Measurements from ENCODE around the gene RAB5B. TPM values are rescaled to one million over a fixed set of nuclear protein-coding genes. Genes with fewer than 3 reads are reported as not detected.

RAB5B gene
- polyA plus RNA-seq, 2 of the 4 experiments (the other 2 are of a cell fraction): 37.2 to 90.4 TPM

DNA sequence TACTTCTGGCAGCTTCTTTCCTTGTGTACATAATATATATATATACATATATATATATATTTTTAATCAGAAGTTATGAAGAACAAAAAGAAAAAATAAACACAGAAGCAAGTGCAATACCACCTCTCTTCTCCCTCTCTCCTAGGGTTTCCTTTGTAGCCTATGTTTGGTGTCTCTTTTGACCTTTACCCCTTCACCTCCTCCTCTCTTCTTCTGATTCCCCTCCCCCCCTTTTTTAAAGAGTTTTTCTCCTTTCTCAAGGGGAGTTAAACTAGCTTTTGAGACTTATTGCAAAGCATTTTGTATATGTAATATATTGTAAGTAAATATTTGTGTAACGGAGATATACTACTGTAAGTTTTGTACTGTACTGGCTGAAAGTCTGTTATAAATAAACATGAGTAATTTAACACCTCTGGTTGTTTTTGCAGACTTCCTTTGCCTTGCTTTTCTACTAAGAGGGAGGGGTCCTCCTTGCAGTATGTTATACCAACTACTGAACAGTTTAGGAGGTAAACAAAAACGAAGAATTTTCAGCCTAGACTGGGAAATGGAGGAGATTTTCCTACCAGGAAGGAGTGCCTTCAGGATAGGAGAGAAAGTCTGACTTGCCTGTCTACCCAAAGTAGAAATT lies 64.3 kb downstream of the RAB5B start:
- POLR2A ChIA-PET: no interaction called here
- WGBS (ENCODE audit: missing lambda C conversion rate): 36% methylated on average over 2 of the region's 2 CpGs
- ATAC-seq (no peak), FAIRE-seq (no peak), DNase-seq (ENCODE audit: low read depth in 1 of 2, low spot score in 1 of 2) (no peak)
- no peak overlapping the region for H3K4me3 ChIP-seq
- CTCF ChIA-PET: interaction anchor here (0.7 to 2.0 kb wide), 6 partner anchors 9 to 300 kb away, joined by 3 to 8 read pairs (median 4); no protein-coding TSS in a partner anchor
- no peak overlapping the region for H3K27ac ChIP-seq
- TF ChIP-seq, protein P1, sequence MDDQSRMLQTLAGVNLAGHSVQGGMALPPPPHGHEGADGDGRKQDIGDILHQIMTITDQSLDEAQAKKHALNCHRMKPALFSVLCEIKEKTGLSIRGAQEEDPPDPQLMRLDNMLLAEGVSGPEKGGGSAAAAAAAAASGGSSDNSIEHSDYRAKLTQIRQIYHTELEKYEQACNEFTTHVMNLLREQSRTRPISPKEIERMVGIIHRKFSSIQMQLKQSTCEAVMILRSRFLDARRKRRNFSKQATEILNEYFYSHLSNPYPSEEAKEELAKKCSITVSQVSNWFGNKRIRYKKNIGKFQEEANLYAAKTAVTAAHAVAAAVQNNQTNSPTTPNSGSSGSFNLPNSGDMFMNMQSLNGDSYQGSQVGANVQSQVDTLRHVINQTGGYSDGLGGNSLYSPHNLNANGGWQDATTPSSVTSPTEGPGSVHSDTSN (IDR thresholded peaks at IDR 0.05): no peak
- TF ChIP-seq FOXS1 (CRISPR knock-in tag; IDR thresholded peaks at IDR 0.05): no peak
- TF ChIP-seq HEYL (CRISPR knock-in tag; IDR thresholded peaks at IDR 0.05): no peak
- TF ChIP-seq CHD4 (IDR thresholded peaks at IDR 0.05; ENCODE audit: borderline replicate concordance): no peak
- TF ChIP-seq RARB (CRISPR knock-in tag; IDR thresholded peaks at IDR 0.05): no peak
- no peak for TF ChIP-seq SMC3 (IDR thresholded peaks at IDR 0.05)
- no peak for TF ChIP-seq ESRRA (IDR thresholded peaks at IDR 0.05; ENCODE audit: borderline replicate concordance, low read length)
- no peak for TF ChIP-seq JUNB (IDR thresholded peaks at IDR 0.05)
- no peak for TF ChIP-seq HOXB5 (CRISPR knock-in tag; IDR thresholded peaks at IDR 0.05)
- TF ChIP-seq EHMT2 (IDR thresholded peaks at IDR 0.05; ENCODE audit: low read depth): no peak
- TF ChIP-seq, protein P2, sequence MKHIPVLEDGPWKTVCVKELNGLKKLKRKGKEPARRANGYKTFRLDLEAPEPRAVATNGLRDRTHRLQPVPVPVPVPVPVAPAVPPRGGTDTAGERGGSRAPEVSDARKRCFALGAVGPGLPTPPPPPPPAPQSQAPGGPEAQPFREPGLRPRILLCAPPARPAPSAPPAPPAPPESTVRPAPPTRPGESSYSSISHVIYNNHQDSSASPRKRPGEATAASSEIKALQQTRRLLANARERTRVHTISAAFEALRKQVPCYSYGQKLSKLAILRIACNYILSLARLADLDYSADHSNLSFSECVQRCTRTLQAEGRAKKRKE (CRISPR knock-in tag; IDR thresholded peaks at IDR 0.05; ENCODE audit: low read depth): no peak
- no peak for TF ChIP-seq ZC3H11A (IDR thresholded peaks at IDR 0.05)
- TF ChIP-seq EHF (CRISPR knock-in tag; IDR thresholded peaks at IDR 0.05): no peak
- TF ChIP-seq CBX8 (IDR thresholded peaks at IDR 0.05): no peak
- TF ChIP-seq CBX2 (IDR thresholded peaks at IDR 0.05; ENCODE audit: borderline replicate concordance, low read depth): no peak
- no peak for TF ChIP-seq MAZ (IDR thresholded peaks at IDR 0.05; ENCODE audit: borderline replicate concordance, low read depth, low read length)
- no peak for TF ChIP-seq POLR2A (IDR thresholded peaks at IDR 0.05; ENCODE audit: low read length)
- no peak for TF ChIP-seq GATA3 (IDR thresholded peaks at IDR 0.05; ENCODE audit: borderline replicate concordance)
- TF ChIP-seq NPAS2 (CRISPR knock-in tag; IDR thresholded peaks at IDR 0.05; ENCODE audit: borderline replicate concordance): no peak
- no peak for TF ChIP-seq PHF8 (IDR thresholded peaks at IDR 0.05; ENCODE audit: borderline replicate concordance, low read depth)
- no peak overlapping the region for H3K4me2 ChIP-seq
- no peaks in the 10 kb centered on the region for H3K9me3 ChIP-seq
- peaks cover 8% of the 10 kb centered on the region for H3K4me1 ChIP-seq

DNA sequence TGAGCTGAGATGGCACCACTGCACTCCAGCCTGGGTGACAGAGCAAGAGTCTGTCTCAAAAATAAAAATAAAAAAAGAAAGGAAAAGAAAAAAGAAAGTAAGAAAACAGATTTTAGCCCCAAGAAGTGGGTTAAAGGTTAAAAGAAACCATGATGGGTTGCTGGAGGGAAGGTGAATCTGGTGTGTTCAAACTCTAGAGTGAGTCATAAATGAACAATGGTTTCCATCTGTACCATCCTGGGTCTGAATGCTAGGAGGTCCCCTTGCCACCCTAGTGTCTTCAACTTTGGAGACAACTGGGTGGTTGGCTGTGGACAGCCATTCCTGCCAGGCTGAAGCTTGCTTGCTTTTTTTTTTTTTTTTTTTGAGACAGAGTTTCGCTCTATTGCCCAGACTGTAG lies 66.3 kb downstream of the RAB5B start:
- Histone ChIP-seq H3K4me3 (no peak overlapping the region), H3K27ac (peak overlapping the region in 1 of 2 experiments; percentile 99; a peak in 1 of 6 replicates), H3K4me1 (peaks cover 16% of the 10 kb centered on the region), H3K4me2 (no peak overlapping the region), H3K9me3 (no peaks in the 10 kb centered on the region)
- FAIRE-seq (no peak), ATAC-seq (no peak), DNase-seq (ENCODE audit: low read depth in 1 of 2, low spot score in 1 of 2) (no peak)
- ChIA-PET POLR2A (no interaction called here), CTCF (interaction anchor here (0.8 to 2.1 kb wide), 15 partner anchors 10 to 315 kb away, joined by 3 to 26 read pairs (median 3); partner anchors contain the start of genes RAB5B and SUOX)
- TF ChIP-seq PHF8 (IDR thresholded peaks at IDR 0.05; ENCODE audit: borderline replicate concordance, low read depth) (no peak), TP53 (CRISPR knock-in tag; IDR thresholded peaks at IDR 0.05) (no peak), RNF2 (IDR thresholded peaks at IDR 0.05; ENCODE audit: borderline replicate concordance, low read depth) (no peak), ZNF302 (CRISPR knock-in tag; IDR thresholded peaks at IDR 0.05) (no peak), EHF (CRISPR knock-in tag; IDR thresholded peaks at IDR 0.05) (no peak), CBX8 (IDR thresholded peaks at IDR 0.05) (no peak)
- TF ChIP-seq, protein P3, sequence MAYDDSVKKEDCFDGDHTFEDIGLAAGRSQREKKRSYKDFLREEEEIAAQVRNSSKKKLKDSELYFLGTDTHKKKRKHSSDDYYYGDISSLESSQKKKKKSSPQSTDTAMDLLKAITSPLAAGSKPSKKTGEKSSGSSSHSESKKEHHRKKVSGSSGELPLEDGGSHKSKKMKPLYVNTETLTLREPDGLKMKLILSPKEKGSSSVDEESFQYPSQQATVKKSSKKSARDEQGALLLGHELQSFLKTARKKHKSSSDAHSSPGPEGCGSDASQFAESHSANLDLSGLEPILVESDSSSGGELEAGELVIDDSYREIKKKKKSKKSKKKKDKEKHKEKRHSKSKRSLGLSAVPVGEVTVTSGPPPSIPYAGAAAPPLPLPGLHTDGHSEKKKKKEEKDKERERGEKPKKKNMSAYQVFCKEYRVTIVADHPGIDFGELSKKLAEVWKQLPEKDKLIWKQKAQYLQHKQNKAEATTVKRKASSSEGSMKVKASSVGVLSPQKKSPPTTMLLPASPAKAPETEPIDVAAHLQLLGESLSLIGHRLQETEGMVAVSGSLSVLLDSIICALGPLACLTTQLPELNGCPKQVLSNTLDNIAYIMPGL (CRISPR knock-in tag; IDR thresholded peaks at IDR 0.05; ENCODE audit: borderline replicate concordance): no peak
- TF ChIP-seq, protein P4, sequence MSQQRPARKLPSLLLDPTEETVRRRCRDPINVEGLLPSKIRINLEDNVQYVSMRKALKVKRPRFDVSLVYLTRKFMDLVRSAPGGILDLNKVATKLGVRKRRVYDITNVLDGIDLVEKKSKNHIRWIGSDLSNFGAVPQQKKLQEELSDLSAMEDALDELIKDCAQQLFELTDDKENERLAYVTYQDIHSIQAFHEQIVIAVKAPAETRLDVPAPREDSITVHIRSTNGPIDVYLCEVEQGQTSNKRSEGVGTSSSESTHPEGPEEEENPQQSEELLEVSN (IDR thresholded peaks at IDR 0.05; ENCODE audit: borderline replicate concordance, low read depth): no peak
- WGBS (ENCODE audit: missing lambda C conversion rate): 91% methylated on average over 1 of the region's 1 CpG
